H1 (cell line): ENCODE results near the gene GAK. TPM values are rescaled to one million over a fixed set of nuclear protein-coding genes. Genes with fewer than 3 reads are reported as not detected.

Source experiments
- CHD1 ChIP-seq: IDR thresholded peaks from 2 replicates; pipeline ENCODE4 v1.6.1; 2012; ENCODE audit warnings: low read depth, low read length, improper control_type of control experiment
- CHD7 ChIP-seq: fragments of 300-600 bp; sonication (generic); IDR thresholded peaks from 2 replicates; pipeline ENCODE4 v1.7.1; 2012; ENCODE audit warnings: low read length, moderate library complexity, mild to moderate bottlenecking, inconsistent platforms; ENCODE audit not compliant: insufficient replicate concordance
- GTF2F1 ChIP-seq: IDR thresholded peaks from 2 replicates; pipeline ENCODE4 v1.6.1; 2012; ENCODE audit warnings: low read depth, low read length, improper control_type of control experiment, borderline replicate concordance
- HDAC2 ChIP-seq, 2 experiments: fragments of 300-600 bp in 1 of 2; sonication (generic) in 1 of 2; IDR thresholded peaks; 2 replicates each; pipeline ENCODE4 v1.6.1; 2011 to 2012; ENCODE audit warnings: low read depth in 2 of 2, low read length in 2 of 2, mild to moderate bottlenecking in 2 of 2, moderate library complexity in 2 of 2, borderline replicate concordance in 1 of 2, inconsistent platforms in 1 of 2
- SIRT6 ChIP-seq: IDR thresholded peaks from one replicate; pipeline ENCODE4 v1.7.1; 2012; ENCODE audit warnings: low read length, inconsistent platforms
- SP2 ChIP-seq: IDR thresholded peaks from 2 replicates; pipeline ENCODE4 v1.6.1; 2012; ENCODE audit warnings: mild to moderate bottlenecking, low read length, inconsistent platforms
- TAF7 ChIP-seq: optimal IDR thresholded peaks from 2 replicates; pipeline ENCODE3; 2011; ENCODE audit warnings: low read depth, mild to moderate bottlenecking, inconsistent platforms, low read length, moderate library complexity, borderline replicate concordance
- ZNF274 ChIP-seq: IDR thresholded peaks from 2 replicates; pipeline ENCODE4 v1.7.0; 2012; ENCODE audit warnings: low read length, borderline replicate concordance; ENCODE audit errors: extremely low read depth
- polyA plus RNA-seq, 7 experiments: library from polyadenylated mRNA; depleted of rRNA in 3 of 7; stranded (reverse) in 5 of 7; unstranded in 2 of 7; fragments of >200 nt in 5 of 7; fragments of 200-250 nt in 2 of 7; gene quantifications; 1 replicate in 5 of 7; 2 replicates in 1 of 7; 4 replicates in 1 of 7; pipeline versions ENCODE4 v1.2.1 to v1.2.3, GENCODE V29; 2011 to 2013; ENCODE audit warnings: missing spikeins in 2 of 7, mixed read lengths in 2 of 7
- total RNA-seq: library from RNA; stranded (reverse); fragmentation: NEBNext Ultra II Directional; extraction: Animal tissue kit (Norgen Biotek cat#: 25700); gene quantifications from 2 replicates; pipeline ENCODE4 v1.2.1, GENCODE V29; 2021

The GAK gene
- total and polyA plus RNA-seq, 2 of the 8 experiments (the other 6 are each of a cell fraction or from before 2014, with no cell fraction given) = 31.5 to 70.8 TPM

GRCh38 chr4:931194-931959 is 739 bp downstream of the GAK start (continued):
- TF ChIP-seq TAF7 = no peak
- no peak for TF ChIP-seq HDAC2 (IDR thresholded peaks at IDR 0.05; ENCODE audit: borderline replicate concordance in 1 of 2, low read depth in 2 of 2, low read length in 2 of 2)
- TF ChIP-seq CHD7 = no peak
- no peak for TF ChIP-seq CHD1
- no peak for TF ChIP-seq GTF2F1
- no peak for TF ChIP-seq SIRT6
- no peak for TF ChIP-seq ZNF274
- no peak for TF ChIP-seq SP2
